Measurements from ENCODE around the gene LRRN2.

The LRRN2 gene

DNA sequence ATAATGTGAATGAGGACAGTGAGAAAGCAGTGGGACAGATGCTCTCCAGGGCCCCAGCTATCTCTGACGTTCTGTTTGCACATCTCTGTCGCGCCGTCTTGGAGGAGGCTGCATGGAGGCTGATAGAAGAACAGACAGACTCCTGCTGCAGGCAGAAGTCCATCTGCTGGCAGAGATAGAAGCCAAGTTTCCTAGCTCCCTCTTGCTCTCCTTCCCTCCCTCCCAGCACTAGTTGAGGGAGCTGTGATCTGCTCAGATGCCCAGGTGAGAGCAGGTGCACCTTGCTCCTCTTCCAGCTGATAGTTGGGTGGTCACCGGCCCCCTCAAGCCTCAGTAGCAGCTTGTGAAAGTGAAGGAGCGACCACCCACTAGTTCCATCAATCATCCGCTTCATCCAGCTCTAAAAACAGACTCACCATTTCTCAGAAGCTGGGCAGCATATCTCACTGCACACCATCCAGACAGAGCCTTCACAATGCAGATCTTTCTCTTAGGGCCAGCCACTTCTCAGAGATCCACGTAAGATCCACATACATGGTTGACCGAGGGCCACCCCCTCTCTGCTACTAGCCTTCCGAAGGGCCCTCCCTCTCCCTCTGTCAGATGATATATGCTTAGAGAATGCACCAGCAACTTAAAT lies 12.9 kb downstream of the LRRN2 start:
- H3K27me3 ChIP-seq (ENCODE audit: insufficient read depth, low read length) = peaks cover 8% of the 10 kb centered on the region; the same call in 1 of the 2 replicates
- H3K9ac ChIP-seq (ENCODE audit: low read length) = no peak overlapping the region
- H3K4me1 ChIP-seq (ENCODE audit: insufficient read depth, low read length, severe bottlenecking) = no peaks in the 10 kb centered on the region
- no peak overlapping the region for H3K4me3 ChIP-seq (ENCODE audit: low read depth, low read length, poor library complexity, severe bottlenecking)
- no peak overlapping the region for H2AFZ ChIP-seq (ENCODE audit: low read length)
- H3K36me3 ChIP-seq (ENCODE audit: insufficient read depth, low read length) = no peaks in the 10 kb centered on the region
- H3K79me2 ChIP-seq (ENCODE audit: insufficient read depth, low read length) = no peaks in the 10 kb centered on the region
- H3K4me2 ChIP-seq (ENCODE audit: low read length) = no peak overlapping the region
- TF ChIP-seq, protein P1, sequence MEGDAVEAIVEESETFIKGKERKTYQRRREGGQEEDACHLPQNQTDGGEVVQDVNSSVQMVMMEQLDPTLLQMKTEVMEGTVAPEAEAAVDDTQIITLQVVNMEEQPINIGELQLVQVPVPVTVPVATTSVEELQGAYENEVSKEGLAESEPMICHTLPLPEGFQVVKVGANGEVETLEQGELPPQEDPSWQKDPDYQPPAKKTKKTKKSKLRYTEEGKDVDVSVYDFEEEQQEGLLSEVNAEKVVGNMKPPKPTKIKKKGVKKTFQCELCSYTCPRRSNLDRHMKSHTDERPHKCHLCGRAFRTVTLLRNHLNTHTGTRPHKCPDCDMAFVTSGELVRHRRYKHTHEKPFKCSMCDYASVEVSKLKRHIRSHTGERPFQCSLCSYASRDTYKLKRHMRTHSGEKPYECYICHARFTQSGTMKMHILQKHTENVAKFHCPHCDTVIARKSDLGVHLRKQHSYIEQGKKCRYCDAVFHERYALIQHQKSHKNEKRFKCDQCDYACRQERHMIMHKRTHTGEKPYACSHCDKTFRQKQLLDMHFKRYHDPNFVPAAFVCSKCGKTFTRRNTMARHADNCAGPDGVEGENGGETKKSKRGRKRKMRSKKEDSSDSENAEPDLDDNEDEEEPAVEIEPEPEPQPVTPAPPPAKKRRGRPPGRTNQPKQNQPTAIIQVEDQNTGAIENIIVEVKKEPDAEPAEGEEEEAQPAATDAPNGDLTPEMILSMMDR (IDR thresholded peaks at IDR 0.05; ENCODE audit: low read length) = no peak
- TF ChIP-seq EZH2 (IDR thresholded peaks at IDR 0.05; ENCODE audit: borderline replicate concordance, low read length) = no peak
- no peaks in the 10 kb centered on the region for H3F3A ChIP-seq (ENCODE audit: insufficient read depth, low read length)
- H4K20me1 ChIP-seq (ENCODE audit: insufficient read depth, low read length) = no peaks in the 10 kb centered on the region
- no peak overlapping the region for H3K27ac ChIP-seq (ENCODE audit: low read depth, low read length, poor library complexity, severe bottlenecking)
- H3K9me2 ChIP-seq (ENCODE audit: low read depth, low read length) = no peaks in the 10 kb centered on the region
- no peaks in the 10 kb centered on the region for H3K9me3 ChIP-seq (ENCODE audit: low read length)

DNA sequence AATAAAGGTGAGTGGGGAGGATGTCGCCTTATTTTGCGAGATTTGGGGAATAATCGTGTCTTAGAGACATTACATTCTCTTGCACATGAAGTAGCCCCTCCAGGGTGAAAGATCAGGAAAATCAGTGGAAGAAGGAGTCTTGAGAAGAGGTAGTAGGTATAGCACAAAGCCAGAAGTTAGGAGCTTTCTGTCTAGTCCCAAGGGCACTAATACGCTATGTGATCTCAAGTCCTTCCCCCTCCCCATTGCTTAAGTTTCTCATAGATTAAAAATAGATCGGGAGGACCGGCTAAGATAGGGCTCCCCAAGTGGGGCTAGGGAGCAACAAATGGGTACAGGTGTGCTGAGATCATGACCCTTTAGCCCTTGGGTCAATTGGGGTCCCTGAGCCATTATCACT lies 13.5 kb downstream of the LRRN2 start:
- Histone ChIP-seq H3K36me3 (ENCODE audit: insufficient read depth, low read length) (no peaks in the 10 kb centered on the region), H3K4me2 (ENCODE audit: low read length) (no peak overlapping the region), H3K27me3 (ENCODE audit: insufficient read depth, low read length) (peaks cover 13% of the 10 kb centered on the region; the same call in 1 of the 2 replicates), H3K9ac (ENCODE audit: low read length) (no peak overlapping the region), H3K9me2 (ENCODE audit: low read depth, low read length) (no peaks in the 10 kb centered on the region), H3K79me2 (ENCODE audit: insufficient read depth, low read length) (no peaks in the 10 kb centered on the region), H4K20me1 (ENCODE audit: insufficient read depth, low read length) (no peaks in the 10 kb centered on the region), H3F3A (ENCODE audit: insufficient read depth, low read length) (no peaks in the 10 kb centered on the region), H2AFZ (ENCODE audit: low read length) (no peak overlapping the region), H3K4me1 (ENCODE audit: insufficient read depth, low read length, severe bottlenecking) (no peaks in the 10 kb centered on the region), H3K4me3 (ENCODE audit: low read depth, low read length, poor library complexity, severe bottlenecking) (no peak overlapping the region), H3K9me3 (ENCODE audit: low read length) (no peaks in the 10 kb centered on the region), H3K27ac (ENCODE audit: low read depth, low read length, poor library complexity, severe bottlenecking) (no peak overlapping the region)
- TF ChIP-seq EZH2 (IDR thresholded peaks at IDR 0.05; ENCODE audit: borderline replicate concordance, low read length) = no peak
- TF ChIP-seq, protein P1 (IDR thresholded peaks at IDR 0.05; ENCODE audit: low read length) = no peak

DNA sequence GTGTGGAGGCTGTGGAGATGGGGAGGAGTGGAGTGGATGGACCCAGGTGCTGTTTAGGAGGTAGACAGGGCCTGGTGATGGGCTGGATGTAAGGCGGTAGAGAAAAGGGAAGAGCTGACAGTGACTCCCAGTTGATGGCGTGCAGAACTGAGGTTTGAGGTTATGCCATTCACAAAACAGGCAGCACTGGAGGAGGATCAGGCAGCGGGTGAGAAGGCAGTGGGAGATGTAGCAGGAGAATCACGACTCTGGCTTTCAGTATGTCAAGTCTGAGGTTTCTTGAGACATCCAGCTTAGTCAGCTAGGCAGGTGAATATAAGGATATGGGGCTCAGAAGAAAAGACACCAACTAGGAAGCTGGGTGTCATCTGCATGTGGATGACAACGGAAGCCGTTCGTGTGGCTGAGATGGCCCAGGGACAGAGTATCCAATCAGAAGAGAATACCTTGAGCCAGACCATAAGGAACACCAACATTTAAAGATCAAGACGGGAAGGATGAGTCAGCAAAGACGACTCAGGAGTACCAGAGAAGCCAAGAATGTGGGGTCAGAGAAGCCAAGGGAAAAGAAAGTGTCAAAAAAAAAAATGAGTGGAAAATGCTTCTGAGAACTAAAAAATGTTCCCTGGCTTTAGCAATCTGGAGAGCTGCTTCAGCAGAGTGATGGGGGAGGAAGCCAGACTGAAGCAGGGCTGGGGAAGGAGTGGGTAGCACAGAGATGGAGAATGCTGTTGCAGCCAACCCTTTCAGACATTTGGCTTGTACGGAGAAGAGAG lies 15.2 kb downstream of the LRRN2 start:
- H3K9ac ChIP-seq (ENCODE audit: low read length) = no peak overlapping the region
- H3K4me2 ChIP-seq (ENCODE audit: low read length) = no peak overlapping the region
- TF ChIP-seq EZH2 (IDR thresholded peaks at IDR 0.05; ENCODE audit: borderline replicate concordance, low read length) = no peak
- TF ChIP-seq, protein P1 (IDR thresholded peaks at IDR 0.05; ENCODE audit: low read length) = no peak
- H4K20me1 ChIP-seq (ENCODE audit: insufficient read depth, low read length) = no peaks in the 10 kb centered on the region
- no peak overlapping the region for H3K4me3 ChIP-seq (ENCODE audit: low read depth, low read length, poor library complexity, severe bottlenecking)
- H3K27me3 ChIP-seq (ENCODE audit: insufficient read depth, low read length) = peaks cover 13% of the 10 kb centered on the region; the same call in 1 of the 2 replicates
- no peaks in the 10 kb centered on the region for H3K9me3 ChIP-seq (ENCODE audit: low read length)
- no peaks in the 10 kb centered on the region for H3K4me1 ChIP-seq (ENCODE audit: insufficient read depth, low read length, severe bottlenecking)
- H3K9me2 ChIP-seq (ENCODE audit: low read depth, low read length) = no peaks in the 10 kb centered on the region
- no peaks in the 10 kb centered on the region for H3F3A ChIP-seq (ENCODE audit: insufficient read depth, low read length)
- no peaks in the 10 kb centered on the region for H3K79me2 ChIP-seq (ENCODE audit: insufficient read depth, low read length)
- H3K36me3 ChIP-seq (ENCODE audit: insufficient read depth, low read length) = no peaks in the 10 kb centered on the region
- no peak overlapping the region for H3K27ac ChIP-seq (ENCODE audit: low read depth, low read length, poor library complexity, severe bottlenecking)
- no peak overlapping the region for H2AFZ ChIP-seq (ENCODE audit: low read length)
